Memory B cell (primary cell): ENCODE results near the gene RNF8.
A peak's percentile ranks its signal among the peaks of the same experiment; 100 is the strongest.
"Not testable (repeated sequence)": the region's sequence is repeated elsewhere in the genome, so short reads cannot be mapped to it uniquely, and the experiment has no call there.

Experiments used
- ATAC-seq: fragments of 150-1000 bp; cut with Tn5 transposase; 2 replicates; pipeline ENCODE4 v1.10.0; 2021; ENCODE audit warnings: low read depth, mild to moderate bottlenecking, moderate library complexity
- DNase-seq, 2 donors: peaks; one replicate each; pipeline ENCODE4 v3.0.0; 2022; ENCODE audit warnings: low spot score in 2 of 2
- H3K27ac Mint-ChIP-seq: one replicate; pipeline ENCODE4 v1.8.0; 2022; ENCODE audit warnings: mild to moderate bottlenecking, moderate library complexity, mixed read lengths
- H3K27me3 Mint-ChIP-seq: one replicate; pipeline ENCODE4 v1.8.0; 2022; ENCODE audit warnings: mixed read lengths
- H3K36me3 Mint-ChIP-seq: one replicate; pipeline ENCODE4 v1.8.0; 2022; ENCODE audit warnings: mild to moderate bottlenecking, mixed read lengths
- H3K4me1 Mint-ChIP-seq: one replicate; pipeline ENCODE4 v1.8.0; 2022; ENCODE audit warnings: mixed read lengths
- H3K4me3 Mint-ChIP-seq: one replicate; pipeline ENCODE4 v1.8.0; 2022; ENCODE audit warnings: mild to moderate bottlenecking, moderate library complexity, mixed read lengths
- H3K9me3 Mint-ChIP-seq: one replicate; pipeline ENCODE4 v1.8.0; 2022; ENCODE audit warnings: mixed read lengths

Gene RNF8

GRCh38 chr6:37418722-37419121 is 64.9 kb downstream of the RNF8 start:
- no peak overlapping the region for H3K27ac Mint-ChIP-seq
- peaks cover 1% of the 10 kb centered on the region for H3K27me3 Mint-ChIP-seq
- no peak for DNase-seq
- ATAC-seq: no peak
- H3K36me3 Mint-ChIP-seq: no peaks in the 10 kb centered on the region
- no peaks in the 10 kb centered on the region for H3K4me1 Mint-ChIP-seq
- no peak overlapping the region for H3K4me3 Mint-ChIP-seq
- H3K9me3 Mint-ChIP-seq: no peaks in the 10 kb centered on the region

- Mint-ChIP-seq H3K4me1 (no peaks in the 10 kb centered on the region), H3K36me3 (peaks cover 7% of the 10 kb centered on the region), H3K27ac (no peak overlapping the region), H3K27me3 (peaks cover 4% of the 10 kb centered on the region), H3K9me3 (peaks cover 9% of the 10 kb centered on the region), H3K4me3 (no peak overlapping the region)
- DNase-seq (no peak), ATAC-seq (no peak)
Measured at GRCh38 chr6:37426058-37426944, 72.5 kb downstream of the RNF8 start.

GRCh38 chr6:37426945-37427510 is 73.2 kb downstream of the RNF8 start:
- Mint-ChIP-seq H3K36me3 (peaks cover 7% of the 10 kb centered on the region), H3K9me3 (peaks cover 9% of the 10 kb centered on the region), H3K4me3 (no peak overlapping the region), H3K27ac (no peak overlapping the region), H3K4me1 (no peaks in the 10 kb centered on the region), H3K27me3 (peaks cover 4% of the 10 kb centered on the region)
- ATAC-seq (no peak), DNase-seq (no peak)

GRCh38 chr6:37429352-37429750 is 75.6 kb downstream of the RNF8 start:
- DNase-seq: no peak

GRCh38 chr6:37432590-37432915 is 78.8 kb downstream of the RNF8 start:
- peak; percentile 1 for ATAC-seq
- peak overlapping the region; percentile 93 for H3K4me3 Mint-ChIP-seq
- H3K27ac Mint-ChIP-seq: peak overlapping the region; percentile 89
- DNase-seq: no peak
- peaks cover 20% of the 10 kb centered on the region for H3K4me1 Mint-ChIP-seq
- H3K36me3 Mint-ChIP-seq: peaks cover 12% of the 10 kb centered on the region
- H3K9me3 Mint-ChIP-seq: peaks cover 7% of the 10 kb centered on the region
- H3K27me3 Mint-ChIP-seq: peaks cover 4% of the 10 kb centered on the region

More at GRCh38 chr6:37429352-37429750, 75.6 kb downstream of the RNF8 start:
- Mint-ChIP-seq H3K9me3 (peaks cover 9% of the 10 kb centered on the region), H3K4me1 (peaks cover 9% of the 10 kb centered on the region), H3K27ac (no peak overlapping the region), H3K36me3 (peaks cover 7% of the 10 kb centered on the region), H3K27me3 (peaks cover 4% of the 10 kb centered on the region), H3K4me3 (no peak overlapping the region)
- ATAC-seq: no peak

- H3K9me3 Mint-ChIP-seq: peaks cover 3% of the 10 kb centered on the region
- H3K4me1 Mint-ChIP-seq: peaks cover 25% of the 10 kb centered on the region
- peaks cover 13% of the 10 kb centered on the region for H3K36me3 Mint-ChIP-seq
- H3K27ac Mint-ChIP-seq: peak within 1 kb of the TSS; percentile 89
- H3K4me3 Mint-ChIP-seq: peak within 1 kb of the TSS; percentile 93
- peaks cover 1% of the 10 kb centered on the region for H3K27me3 Mint-ChIP-seq
- peak; percentile 97 to 98 for DNase-seq
- ATAC-seq: peak; percentile 82
Measured at GRCh38 chr6:37432916-37433656, 79.3 kb downstream of the RNF8 start, which contains the start of gene CMTR1. Gene CMTR1 (plus strand): TSS chr6:37433221. CDS start chr6:37435630, 2,409 bp downstream.

- ATAC-seq (peak; percentile 14), DNase-seq (peak in 1 of 2 donors; percentile 28)
- peaks cover 15% of the 10 kb centered on the region for H3K36me3 Mint-ChIP-seq
- peaks cover 29% of the 10 kb centered on the region for H3K4me1 Mint-ChIP-seq
- peak overlapping the region; percentile 89 for H3K27ac Mint-ChIP-seq
- peaks cover 3% of the 10 kb centered on the region for H3K9me3 Mint-ChIP-seq
- H3K27me3 Mint-ChIP-seq: no peaks in the 10 kb centered on the region
- H3K4me3 Mint-ChIP-seq: peak overlapping the region; percentile 93
Measured at GRCh38 chr6:37433657-37434271, 80.0 kb downstream of the RNF8 start.

GRCh38 chr6:37435373-37435772 is 81.6 kb downstream of the RNF8 start:
- Mint-ChIP-seq H3K36me3 (peaks cover 19% of the 10 kb centered on the region), H3K27me3 (no peaks in the 10 kb centered on the region), H3K4me1 (peaks cover 31% of the 10 kb centered on the region), H3K9me3 (no peaks in the 10 kb centered on the region), H3K27ac (no peak overlapping the region), H3K4me3 (peak overlapping the region; percentile 55)
- DNase-seq (no peak), ATAC-seq (no peak)

- Mint-ChIP-seq H3K36me3 (peaks cover 19% of the 10 kb centered on the region), H3K27me3 (no peaks in the 10 kb centered on the region), H3K4me1 (peaks cover 31% of the 10 kb centered on the region), H3K4me3 (peak overlapping the region; percentile 55), H3K9me3 (no peaks in the 10 kb centered on the region), H3K27ac (no peak overlapping the region)
- ATAC-seq (no peak), DNase-seq (no peak)
Measured at GRCh38 chr6:37435816-37436215, 82.0 kb downstream of the RNF8 start.

- H3K27ac Mint-ChIP-seq: no peak overlapping the region
- H3K4me3 Mint-ChIP-seq: no peak overlapping the region
- peaks cover 29% of the 10 kb centered on the region for H3K4me1 Mint-ChIP-seq
- no peak for ATAC-seq
- DNase-seq: no peak
- H3K27me3 Mint-ChIP-seq: no peaks in the 10 kb centered on the region
- peaks cover 19% of the 10 kb centered on the region for H3K36me3 Mint-ChIP-seq
- H3K9me3 Mint-ChIP-seq: no peaks in the 10 kb centered on the region
Measured at GRCh38 chr6:37438930-37439329, 85.1 kb downstream of the RNF8 start.

- Mint-ChIP-seq H3K4me1 (peaks cover 14% of the 10 kb centered on the region), H3K36me3 (peaks cover 30% of the 10 kb centered on the region), H3K27me3 (no peaks in the 10 kb centered on the region), H3K4me3 (no peak overlapping the region), H3K27ac (peak overlapping the region; percentile 78), H3K9me3 (no peaks in the 10 kb centered on the region)
- DNase-seq: no peak
- ATAC-seq: no peak
Measured at GRCh38 chr6:37441651-37442050, 87.9 kb downstream of the RNF8 start.

GRCh38 chr6:37442416-37443215 is 88.8 kb downstream of the RNF8 start:
- Mint-ChIP-seq H3K9me3 (no peaks in the 10 kb centered on the region), H3K4me3 (peak overlapping the region; percentile 73), H3K36me3 (peaks cover 24% of the 10 kb centered on the region), H3K27me3 (no peaks in the 10 kb centered on the region), H3K27ac (peak overlapping the region; percentile 78), H3K4me1 (peaks cover 13% of the 10 kb centered on the region)
- no peak for ATAC-seq
- DNase-seq: no peak

- not testable (repeated sequence) for DNase-seq, ATAC-seq, H3K27me3 Mint-ChIP-seq, H3K4me1 Mint-ChIP-seq, H3K9me3 Mint-ChIP-seq
- Mint-ChIP-seq H3K36me3 (peaks cover 21% of the 10 kb centered on the region), H3K4me3 (peak overlapping the region; percentile 65), H3K27ac (peak overlapping the region; percentile 78)
Measured at GRCh38 chr6:37443216-37443542, 89.4 kb downstream of the RNF8 start.
